HUES6 (cell line): ENCODE results near the gene BTAF1.
A peak's percentile ranks its signal among the peaks of the same experiment; 100 is the strongest.
"Not testable (repeated sequence)": the region's sequence is repeated elsewhere in the genome, so short reads cannot be mapped to it uniquely, and the experiment has no call there.

Experiments
- H3K27ac ChIP-seq: 2 replicates; pipeline ENCODE4 v1.7.0; 2013; ENCODE audit warnings: low read depth, mild to moderate bottlenecking, low read length, inconsistent platforms
- H3K27me3 ChIP-seq: 2 replicates; pipeline ENCODE4 v1.6.1; 2013; ENCODE audit warnings: low read length; ENCODE audit not compliant: control insufficient read depth, insufficient read depth
- H3K36me3 ChIP-seq: 2 replicates; pipeline ENCODE4 v1.6.1; 2013; ENCODE audit warnings: low read length; ENCODE audit not compliant: control insufficient read depth, insufficient read depth
- H3K4me1 ChIP-seq: 2 replicates; pipeline ENCODE4 v1.6.1; 2013; ENCODE audit warnings: low read length; ENCODE audit not compliant: control insufficient read depth, insufficient read depth
- H3K4me3 ChIP-seq: 2 replicates; pipeline ENCODE4 v1.5.1; 2013; ENCODE audit warnings: low read depth, low read length
- H3K9ac ChIP-seq: one replicate; pipeline ENCODE4 v1.6.1; 2013; ENCODE audit warnings: mild to moderate bottlenecking, low read length
- H3K9me3 ChIP-seq: 2 replicates; pipeline ENCODE4 v1.6.1; 2013; ENCODE audit warnings: low read depth, low read length; ENCODE audit not compliant: control insufficient read depth, insufficient read depth

The BTAF1 gene

DNA sequence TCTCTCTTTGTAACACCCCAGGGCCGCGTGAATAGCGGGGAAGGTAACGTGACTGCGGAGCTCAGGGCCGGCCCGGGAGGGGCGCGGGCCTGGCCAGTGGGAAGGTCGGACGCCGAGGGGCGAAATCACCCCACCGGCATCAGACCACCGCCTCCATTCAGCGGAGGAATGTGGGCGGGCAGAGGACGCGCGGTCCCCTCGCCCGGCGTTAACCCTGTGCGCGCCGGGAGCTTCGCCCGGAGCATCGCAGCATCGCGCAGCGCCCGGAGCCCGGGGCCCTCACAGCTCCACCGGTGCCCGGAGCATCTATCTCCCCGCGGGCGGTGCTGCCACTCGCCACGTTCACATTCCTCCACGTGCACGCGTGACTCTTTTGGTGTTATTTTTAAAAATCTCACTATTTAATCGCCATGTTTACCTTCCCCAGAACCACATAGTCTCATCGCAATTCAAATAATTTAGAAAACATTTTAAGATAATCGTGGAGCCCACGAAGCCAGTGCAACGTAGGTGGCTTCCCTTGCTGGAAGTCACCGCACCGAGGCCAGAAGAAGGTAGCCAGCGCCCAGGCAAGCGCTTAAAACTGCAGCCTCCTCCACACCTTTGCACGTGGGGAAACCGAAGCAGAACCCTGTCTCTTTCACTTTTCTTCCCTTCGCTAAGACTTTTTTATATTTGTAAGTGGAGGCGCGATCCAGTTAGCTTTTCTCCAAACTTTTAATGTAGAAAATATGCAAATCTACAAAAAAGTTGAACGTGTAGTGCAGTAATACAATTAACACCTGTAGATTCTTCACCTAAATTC, 36.1 kb upstream of the BTAF1 start:
- H3K4me1 ChIP-seq, result peaks cover 48% of the 10 kb centered on the region
- peak overlapping the region; percentile 58 for H3K4me3 ChIP-seq
- H3K27ac ChIP-seq, result peak overlapping the region; percentile 84
- no peaks in the 10 kb centered on the region for H3K27me3 ChIP-seq
- H3K9ac ChIP-seq, result peak overlapping the region; percentile 73
- H3K36me3 ChIP-seq, result no peaks in the 10 kb centered on the region
- H3K9me3 ChIP-seq, result no peaks in the 10 kb centered on the region

DNA sequence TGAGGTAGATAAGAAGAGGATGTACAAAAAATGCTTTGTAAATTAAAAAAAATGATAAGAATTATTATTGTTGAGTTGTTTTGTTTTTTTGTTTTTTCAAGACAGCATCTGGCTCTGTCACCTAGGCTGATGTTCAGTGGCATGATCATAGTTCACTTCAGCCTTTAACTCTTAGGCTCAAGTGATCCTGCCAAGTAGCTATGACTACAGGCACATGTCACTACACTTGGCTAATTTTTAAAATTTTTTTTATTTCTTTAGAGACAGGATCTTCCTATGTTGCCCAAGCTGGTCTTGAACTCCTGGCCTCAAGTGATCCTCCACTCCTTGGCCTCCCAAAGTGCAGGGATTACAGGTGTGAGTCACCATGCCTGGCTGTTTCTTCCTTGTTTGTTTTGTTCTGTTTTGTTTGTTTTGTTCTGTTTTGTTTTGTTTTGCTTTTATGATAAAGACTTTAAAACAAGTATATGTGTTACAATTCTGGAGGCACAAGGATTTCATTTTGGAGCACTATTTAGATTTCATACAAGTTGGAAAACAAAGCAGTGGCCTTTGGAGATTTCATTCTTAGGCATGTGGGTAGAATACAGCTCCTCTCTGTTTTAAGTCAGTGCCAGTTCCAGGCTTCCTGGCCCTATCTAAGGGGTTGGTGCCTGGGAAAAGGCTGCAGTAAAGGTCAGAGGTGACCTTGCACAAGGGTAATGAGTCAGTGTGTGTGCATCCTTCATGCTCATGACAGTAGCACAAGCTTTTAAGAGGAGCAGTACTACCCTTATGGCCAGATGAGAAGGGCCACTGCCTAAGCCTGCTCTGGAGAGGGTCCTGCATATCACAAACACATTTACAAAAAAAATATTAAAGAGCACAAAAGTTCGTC, 32.2 kb upstream of the BTAF1 start:
- Histone ChIP-seq H3K27me3 (no peaks in the 10 kb centered on the region), H3K9me3 (peaks cover 3% of the 10 kb centered on the region), H3K36me3 (no peaks in the 10 kb centered on the region), H3K27ac (no peak overlapping the region), H3K9ac (no peak overlapping the region), H3K4me1 (peaks cover 20% of the 10 kb centered on the region), H3K4me3 (no peak overlapping the region)

DNA sequence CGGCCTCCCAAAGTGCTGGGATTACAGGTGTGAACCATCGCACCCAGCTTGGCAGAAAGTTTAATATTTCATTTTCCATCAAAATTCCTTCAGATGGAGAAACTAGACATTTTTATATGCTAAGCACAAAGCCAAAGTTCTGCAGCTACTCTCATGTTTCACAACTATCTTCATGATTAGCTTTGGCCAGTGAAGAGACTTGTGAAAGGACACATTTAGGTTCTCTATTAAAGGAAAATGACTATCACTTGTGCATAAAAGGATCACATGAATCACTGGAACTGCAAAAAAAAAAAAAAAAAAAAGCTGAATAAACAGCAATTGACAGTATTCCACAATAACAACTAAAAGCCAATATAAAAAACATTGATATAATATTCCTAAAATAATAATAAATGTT, 30.5 kb upstream of the BTAF1 start:
- Histone ChIP-seq H3K4me3 (no peak overlapping the region), H3K9me3 (peaks cover 7% of the 10 kb centered on the region), H3K27ac (no peak overlapping the region), H3K4me1 (peaks cover 10% of the 10 kb centered on the region), H3K27me3 (no peaks in the 10 kb centered on the region), H3K9ac (no peak overlapping the region), H3K36me3 (no peaks in the 10 kb centered on the region)

DNA sequence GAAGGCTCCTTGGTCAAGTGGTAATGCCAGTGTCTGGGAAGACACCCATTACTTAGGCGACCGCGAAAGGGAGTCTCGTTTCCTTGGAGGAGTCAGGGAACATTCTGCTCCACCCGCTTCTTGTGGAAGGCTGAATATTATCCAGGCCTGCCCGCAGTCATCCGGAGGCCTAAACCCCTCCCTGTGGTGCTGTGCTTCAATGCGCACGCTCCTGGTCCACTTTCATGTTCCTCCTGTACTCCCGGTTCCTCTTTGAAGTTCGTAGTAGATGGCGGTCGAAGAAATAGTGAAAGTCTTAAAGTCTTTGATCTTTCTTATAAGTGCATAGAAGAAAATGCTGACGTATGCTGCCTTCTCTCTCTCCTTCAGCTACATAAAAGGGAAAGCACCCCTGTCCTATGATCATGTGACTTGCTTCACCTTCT, 29.3 kb upstream of the BTAF1 start:
- not testable (repeated sequence) for H3K4me1 ChIP-seq, H3K27me3 ChIP-seq, H3K4me3 ChIP-seq, H3K27ac ChIP-seq, H3K9me3 ChIP-seq, H3K36me3 ChIP-seq, H3K9ac ChIP-seq

DNA sequence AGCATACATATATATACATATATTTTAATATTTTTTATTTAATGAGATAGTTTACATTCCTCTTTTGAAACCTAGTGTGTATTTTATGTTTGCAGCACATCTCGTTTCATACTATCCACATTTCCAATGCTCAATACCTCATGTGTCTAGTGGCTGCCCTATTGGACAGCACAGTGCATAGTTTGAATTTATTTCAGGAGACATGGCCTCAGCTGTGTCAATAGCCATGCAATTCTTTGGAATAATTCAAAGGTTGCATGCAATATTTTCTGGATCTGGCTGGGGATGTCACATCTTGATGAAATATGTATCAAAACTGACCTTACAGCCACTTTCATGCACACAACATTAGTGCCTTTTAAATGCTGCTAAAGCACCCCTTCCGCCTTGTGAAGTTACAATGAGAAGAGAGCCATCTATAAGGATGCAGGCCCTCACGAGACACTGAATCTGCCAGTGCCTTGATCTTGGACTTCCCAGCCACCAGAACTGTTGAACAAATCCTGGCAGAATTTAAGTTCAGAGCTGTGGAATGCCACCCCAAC, 27.3 kb upstream of the BTAF1 start:
- no peaks in the 10 kb centered on the region for H3K36me3 ChIP-seq
- no peaks in the 10 kb centered on the region for H3K27me3 ChIP-seq
- H3K4me1 ChIP-seq, result no peaks in the 10 kb centered on the region; the same call in 1 of the 2 replicates
- H3K4me3 ChIP-seq, result no peak overlapping the region
- peaks cover 7% of the 10 kb centered on the region for H3K9me3 ChIP-seq
- H3K9ac ChIP-seq, result no peak overlapping the region
- H3K27ac ChIP-seq, result no peak overlapping the region

DNA sequence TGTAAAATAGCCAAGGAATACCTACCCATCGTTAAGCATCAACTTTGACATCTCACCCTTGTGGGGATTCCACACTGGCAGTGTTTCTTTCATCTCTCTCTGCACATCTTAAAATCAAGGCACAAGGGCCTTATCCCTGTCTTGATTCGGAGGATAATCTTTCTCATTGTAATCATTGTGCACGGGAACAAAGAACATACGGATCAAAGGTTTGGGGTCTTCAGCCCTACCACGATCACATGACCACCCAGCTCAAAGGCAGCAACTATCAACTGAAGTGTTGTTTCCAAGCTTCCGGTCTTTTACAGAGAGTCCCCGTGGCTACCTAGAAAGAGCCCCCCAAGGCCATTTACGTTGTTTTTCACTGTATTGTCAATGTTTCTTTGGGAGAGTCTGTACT, 26.1 kb upstream of the BTAF1 start:
- Histone ChIP-seq H3K27ac (no peak overlapping the region), H3K36me3 (no peaks in the 10 kb centered on the region), H3K9me3 (peaks cover 7% of the 10 kb centered on the region), H3K4me1 (peaks cover 10% of the 10 kb centered on the region; the same call in 1 of the 2 replicates), H3K27me3 (no peaks in the 10 kb centered on the region), H3K9ac (no peak overlapping the region), H3K4me3 (no peak overlapping the region)

DNA sequence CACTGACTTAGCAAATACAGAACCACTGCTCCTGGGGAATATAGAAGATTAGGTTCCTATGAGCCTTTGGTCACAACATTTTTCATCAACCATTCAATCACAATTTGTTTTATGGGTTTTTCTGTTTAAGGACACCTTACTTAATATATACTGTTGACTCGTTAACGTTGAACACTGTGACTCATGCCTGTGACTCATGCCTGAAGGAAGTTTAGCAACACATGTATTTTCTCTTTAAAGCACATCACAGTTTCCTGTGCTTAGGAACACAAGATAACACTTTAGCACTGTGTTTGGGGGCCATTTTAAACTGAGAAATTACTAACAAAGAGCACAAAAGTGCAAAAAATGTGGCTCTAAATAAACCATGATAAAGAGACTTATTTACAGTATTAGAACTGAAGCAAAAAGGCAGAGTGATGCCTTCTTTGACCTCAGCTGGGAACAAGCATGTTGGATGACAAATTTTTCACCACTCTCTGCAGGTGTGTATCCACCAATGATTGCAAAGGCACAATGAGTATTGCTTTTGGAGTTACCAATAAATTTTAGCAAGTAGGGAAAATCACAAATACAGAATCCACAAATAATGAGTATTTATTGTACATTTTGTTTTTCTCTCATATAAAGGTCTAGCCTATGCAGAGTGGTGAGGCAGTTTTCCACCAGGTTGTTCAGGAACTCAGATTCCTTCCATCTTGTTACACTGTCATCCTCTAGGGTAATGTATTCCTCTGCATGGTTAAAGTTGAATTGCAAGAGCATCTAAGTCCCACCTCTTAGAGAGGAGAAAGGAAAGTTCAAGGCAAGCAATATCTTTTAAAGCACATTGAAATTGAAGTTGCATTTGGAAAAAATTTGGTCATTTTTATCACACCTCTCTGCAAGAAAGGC, 21.5 kb upstream of the BTAF1 start:
- no peaks in the 10 kb centered on the region for H3K9me3 ChIP-seq
- no peaks in the 10 kb centered on the region for H3K27me3 ChIP-seq
- H3K27ac ChIP-seq, result no peak overlapping the region
- no peak overlapping the region for H3K4me3 ChIP-seq
- H3K4me1 ChIP-seq, result peaks cover 14% of the 10 kb centered on the region; the same call in 1 of the 2 replicates
- H3K9ac ChIP-seq, result no peak overlapping the region
- H3K36me3 ChIP-seq, result peaks cover 10% of the 10 kb centered on the region

DNA sequence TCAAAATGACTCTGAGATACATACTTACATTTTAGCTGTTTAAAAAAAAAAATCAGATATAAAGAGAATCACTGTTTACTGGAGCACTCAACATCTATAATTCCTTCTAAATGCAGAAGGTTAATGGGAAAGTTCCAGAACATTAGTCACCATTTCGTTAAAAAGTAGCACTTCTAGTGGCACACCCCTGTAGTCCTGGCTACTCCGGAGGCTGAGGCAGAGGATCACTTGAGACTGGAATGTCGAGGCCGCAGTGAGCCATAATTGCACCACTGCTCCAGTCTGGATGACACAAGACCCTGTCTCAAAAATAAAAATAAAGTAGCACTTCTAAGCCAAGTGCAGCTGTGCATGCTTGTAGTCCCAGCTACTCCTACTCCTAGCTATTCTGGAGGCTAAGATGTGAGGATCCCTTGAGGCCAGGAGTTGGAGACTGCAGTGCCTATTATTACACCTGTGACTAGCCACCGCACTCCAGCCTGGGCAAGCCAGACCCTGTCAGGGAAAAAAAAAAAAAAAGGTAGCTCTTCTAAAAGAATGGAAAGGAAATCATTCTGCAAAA, 16.5 kb upstream of the BTAF1 start:
- Histone ChIP-seq H3K4me3 (peak overlapping the region; percentile 86), H3K36me3 (peaks cover 10% of the 10 kb centered on the region)

DNA sequence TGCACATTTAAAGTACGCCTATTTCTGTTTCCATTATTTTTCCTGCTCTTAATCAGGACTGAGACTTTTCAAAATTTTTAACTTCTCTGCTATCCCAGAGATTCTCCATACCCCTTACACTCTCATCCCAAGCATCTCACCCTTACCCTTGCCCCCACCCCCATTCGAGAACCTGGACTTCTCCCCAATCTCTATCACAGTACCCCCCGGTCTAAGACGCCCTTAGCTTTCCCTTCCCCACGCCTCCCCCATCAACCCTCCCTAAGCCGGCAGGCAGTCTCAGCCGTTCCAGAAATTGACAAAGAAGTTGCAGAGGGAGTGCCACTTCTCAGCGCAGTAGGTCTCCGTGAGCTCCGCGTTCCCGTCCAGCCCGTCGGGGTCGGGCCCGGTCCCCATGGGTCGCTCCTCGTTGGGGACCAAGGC, 15.6 kb upstream of the BTAF1 start:
- Histone ChIP-seq H3K36me3 (peaks cover 10% of the 10 kb centered on the region), H3K4me3 (peak overlapping the region; percentile 86), H3K27me3 (no peaks in the 10 kb centered on the region), H3K27ac (peak overlapping the region; percentile 49; the same call in 1 of the 2 replicates), H3K9me3 (no peaks in the 10 kb centered on the region), H3K4me1 (peaks cover 4% of the 10 kb centered on the region; the same call in 1 of the 2 replicates), H3K9ac (peak overlapping the region; percentile 80)

More for the DNA sequence above, 16.5 kb upstream of the BTAF1 start:
- Histone ChIP-seq H3K27ac (no peak overlapping the region), H3K4me1 (peaks cover 10% of the 10 kb centered on the region; the same call in 1 of the 2 replicates), H3K9ac (no peak overlapping the region), H3K27me3 (no peaks in the 10 kb centered on the region), H3K9me3 (no peaks in the 10 kb centered on the region)
